ENCODE measurements around the gene TXN. TPM values are rescaled to one million over a fixed set of nuclear protein-coding genes. Genes with fewer than 3 reads are reported as not detected.
A peak's percentile ranks its signal among the peaks of the same experiment; 100 is the strongest.

The TXN gene
- 66.0 TPM for total RNA-seq
- long read RNA-seq, transcript TXN-202 (5 exons, 869 nt): major isoform, 46 of 46 reads
- long read RNA-seq, partial matches to known transcripts: 0 of 46 reads
- long read RNA-seq, other reads (novel, unspliced or antisense): 0 of 46 reads

DNA sequence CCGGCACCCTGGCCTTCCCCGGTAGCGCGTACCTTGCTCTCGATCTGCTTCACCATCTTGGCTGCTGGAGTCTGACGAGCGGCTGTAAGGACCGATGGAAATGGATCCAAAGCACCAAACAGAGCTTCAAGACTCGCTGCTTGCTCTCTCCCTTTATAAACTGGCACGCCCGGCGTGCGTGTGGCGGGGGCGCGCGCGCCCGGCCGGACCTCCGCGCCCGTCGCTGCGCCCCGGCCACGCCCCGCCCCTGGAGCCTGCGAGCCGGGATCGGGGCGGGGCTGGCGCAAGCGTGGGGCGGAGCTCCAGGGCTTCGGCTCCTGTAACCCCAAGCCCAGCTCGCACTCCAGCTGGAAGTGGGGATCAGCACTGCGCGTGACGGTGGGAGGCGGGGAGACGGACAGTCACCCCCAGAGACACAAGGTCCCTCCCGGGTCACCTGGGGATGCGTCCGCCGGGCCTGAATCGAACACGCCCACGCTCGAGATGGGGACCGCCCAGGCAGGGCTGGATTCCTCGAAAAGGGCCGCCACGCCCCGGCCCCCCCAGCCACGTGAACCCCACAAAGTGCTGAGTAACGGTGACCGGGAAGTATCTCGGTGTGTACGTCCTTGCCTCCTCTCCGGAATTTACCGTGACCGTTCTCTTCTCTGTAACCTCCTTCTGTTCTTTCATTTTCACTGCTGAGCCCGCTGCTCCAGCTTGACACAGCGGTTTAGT, at the start of gene TXN:
TSS of gene TXN (minus strand) at position 128 of the 717 bp plus-strand sequence. CDS start at position 56, 72 bp downstream.
- peak; percentile 95 for ATAC-seq
- peak; percentile 96 for DNase-seq
- intact Hi-C loops (cut with micrococcal nuclease): no loop called here

DNA sequence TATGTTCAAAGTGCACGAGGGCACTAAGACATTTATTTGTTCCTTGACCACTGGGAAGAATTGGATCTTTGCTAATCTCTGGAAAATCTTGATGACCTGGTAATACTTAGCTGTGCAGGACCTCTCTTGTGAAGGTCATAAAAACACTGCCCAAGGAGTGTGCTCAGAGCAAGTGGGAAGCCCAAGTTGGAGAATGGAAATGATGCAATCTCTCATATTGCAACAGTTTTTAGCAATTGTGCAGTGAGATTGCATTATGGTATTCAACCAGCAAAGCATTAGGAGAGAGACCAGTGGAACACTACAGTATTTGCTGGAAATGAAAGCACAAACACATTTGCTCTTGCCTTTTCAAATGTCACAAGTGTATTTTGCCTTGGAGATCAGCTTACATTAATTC, 46.8 kb upstream of the TXN start:
- no peak for DNase-seq
- intact Hi-C loops (cut with micrococcal nuclease): no loop called here
- ATAC-seq: no peak

DNA sequence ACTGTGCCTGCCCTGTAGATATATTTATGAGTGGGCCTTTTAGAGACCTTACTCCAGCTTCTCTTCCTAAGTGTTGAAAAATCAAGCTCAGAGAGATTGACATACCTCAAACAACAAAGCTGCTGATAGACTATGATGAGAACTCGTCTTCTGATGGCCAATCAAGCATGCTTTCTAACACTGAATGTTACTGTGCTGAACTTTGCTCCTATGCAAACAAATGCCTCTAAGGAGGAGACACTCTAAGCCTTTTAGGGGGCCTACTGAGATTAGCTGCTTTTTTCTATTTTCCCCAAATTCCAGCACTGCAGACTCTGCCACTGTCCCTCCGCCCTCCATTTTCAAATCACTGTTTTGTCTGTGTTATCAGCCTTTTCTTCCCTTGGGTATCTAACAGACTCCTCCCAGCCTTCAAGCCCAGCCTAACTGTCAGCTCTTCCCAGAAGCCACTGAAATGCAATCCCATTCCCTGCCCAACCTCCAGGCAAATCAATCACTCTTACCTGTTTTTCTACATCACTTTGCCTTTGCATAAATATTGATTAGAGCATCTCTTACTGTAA, 41.8 kb upstream of the TXN start:
- DNase-seq (no peak), ATAC-seq (no peak)
- intact Hi-C loops (cut with micrococcal nuclease): no loop called here

DNA sequence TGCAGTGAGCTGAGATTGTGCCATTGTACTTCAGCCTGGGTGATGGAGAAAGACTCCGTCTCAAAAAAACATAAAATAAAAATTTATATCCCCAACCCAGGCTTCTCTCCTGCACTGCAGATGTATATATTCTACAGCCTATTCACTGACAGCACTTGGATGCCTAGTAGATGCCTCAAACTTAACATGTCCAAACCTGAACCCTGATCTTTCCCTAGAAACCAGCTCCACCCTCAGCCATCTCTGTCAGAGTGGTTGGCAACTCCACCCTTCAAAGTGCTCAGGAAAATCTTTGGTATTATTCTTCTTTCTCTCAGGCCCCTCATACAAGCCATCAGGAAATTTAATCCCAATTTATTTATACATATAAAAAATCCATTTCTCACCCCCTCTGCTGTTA, 36.9 kb upstream of the TXN start:
- ATAC-seq (no peak), DNase-seq (no peak)
- intact Hi-C loops (cut with micrococcal nuclease): no loop called here

DNA sequence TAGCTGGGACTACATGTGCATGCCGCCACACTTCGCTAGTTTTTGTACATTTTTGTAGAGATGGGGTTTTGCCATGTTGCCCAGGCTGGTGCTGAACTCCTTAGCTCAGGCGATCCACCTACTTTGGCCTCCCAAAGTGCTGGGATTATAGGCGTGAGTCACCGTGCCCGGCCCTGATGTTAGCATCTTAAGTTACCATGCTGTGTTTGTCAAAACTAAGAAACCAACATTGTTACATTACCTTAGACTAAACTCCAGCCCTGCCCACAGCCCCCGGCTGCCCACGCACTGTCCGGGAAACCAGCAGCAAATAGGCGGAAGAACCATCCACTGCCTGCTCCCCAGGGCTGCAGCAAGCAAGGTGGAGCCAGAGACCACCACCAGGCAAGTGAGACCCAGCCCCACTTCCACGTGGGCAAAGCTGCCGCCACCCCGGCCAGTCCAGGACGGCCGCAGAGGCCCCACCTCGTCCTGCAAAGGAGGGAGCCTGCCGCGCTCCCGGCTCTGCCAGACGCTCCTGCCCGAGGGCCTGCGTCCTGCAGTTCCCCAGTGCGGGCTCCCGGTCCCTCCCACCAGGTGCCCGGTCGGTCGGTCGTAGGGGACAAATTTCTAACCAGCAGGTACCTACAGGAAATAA, 35.7 kb upstream of the TXN start:
- intact Hi-C loops (cut with micrococcal nuclease): no loop called here
- ATAC-seq (no peak), DNase-seq (no peak)

DNA sequence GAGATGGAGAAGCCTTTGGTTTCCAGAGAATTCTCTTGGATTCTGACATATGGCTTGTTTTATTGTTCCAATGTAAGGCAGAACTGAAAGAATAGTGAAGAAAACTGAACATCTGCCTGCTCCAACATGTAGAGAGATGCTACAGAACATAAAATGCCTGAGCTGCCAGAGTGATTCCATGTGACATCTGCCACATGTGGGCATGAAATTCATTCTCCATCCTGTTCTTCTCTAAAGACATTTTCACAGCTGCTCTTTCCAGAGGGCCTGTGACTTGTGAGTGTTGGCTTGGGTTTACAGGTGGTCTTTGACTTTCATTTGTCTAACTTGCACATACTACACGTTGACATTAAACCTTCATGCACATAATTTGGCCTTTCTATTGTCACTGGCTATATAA, 33.7 kb upstream of the TXN start:
- DNase-seq: no peak
- intact Hi-C loops (cut with micrococcal nuclease): no loop called here
- no peak for ATAC-seq

DNA sequence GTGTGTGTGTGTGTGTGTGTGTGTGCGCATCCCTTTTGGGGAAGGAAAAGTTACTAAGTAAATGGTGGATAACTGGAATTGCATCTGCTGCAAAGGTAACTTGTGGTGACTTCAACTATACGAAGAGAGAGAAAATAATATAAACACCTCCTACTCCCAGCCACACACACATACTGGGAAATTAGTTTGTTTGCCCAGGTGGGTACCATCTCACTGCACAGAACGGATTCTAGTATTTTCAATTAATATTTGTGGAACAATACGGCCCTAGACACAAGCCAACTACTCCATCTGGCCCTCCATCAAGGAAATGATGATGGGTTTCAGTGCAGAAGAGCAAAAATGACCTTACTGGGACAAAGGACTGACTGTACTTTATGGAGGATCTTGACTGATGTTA, 32.2 kb upstream of the TXN start:
- ATAC-seq (no peak), DNase-seq (no peak)
- intact Hi-C loops (cut with micrococcal nuclease): no loop called here

DNA sequence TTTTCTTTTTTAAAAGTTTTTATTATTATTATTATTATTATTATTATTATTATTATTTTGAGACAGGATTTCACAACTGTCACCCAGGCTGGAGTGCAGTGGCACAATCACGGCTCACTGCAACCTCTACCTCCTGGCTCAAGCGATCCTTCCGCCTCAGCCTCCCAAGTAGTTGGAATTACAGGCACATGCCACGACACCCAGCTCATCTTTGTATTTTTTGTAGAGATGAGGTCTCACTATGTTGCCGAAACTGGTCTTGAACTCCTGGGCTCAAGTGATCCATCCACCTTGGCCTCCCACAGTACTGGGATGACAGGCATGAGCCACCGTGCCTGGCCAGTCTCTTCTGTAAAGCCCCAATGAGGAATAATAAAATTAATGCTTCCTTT, 31.0 kb upstream of the TXN start:
- no peak for ATAC-seq
- intact Hi-C loops (cut with micrococcal nuclease): no loop called here
- no peak for DNase-seq

DNA sequence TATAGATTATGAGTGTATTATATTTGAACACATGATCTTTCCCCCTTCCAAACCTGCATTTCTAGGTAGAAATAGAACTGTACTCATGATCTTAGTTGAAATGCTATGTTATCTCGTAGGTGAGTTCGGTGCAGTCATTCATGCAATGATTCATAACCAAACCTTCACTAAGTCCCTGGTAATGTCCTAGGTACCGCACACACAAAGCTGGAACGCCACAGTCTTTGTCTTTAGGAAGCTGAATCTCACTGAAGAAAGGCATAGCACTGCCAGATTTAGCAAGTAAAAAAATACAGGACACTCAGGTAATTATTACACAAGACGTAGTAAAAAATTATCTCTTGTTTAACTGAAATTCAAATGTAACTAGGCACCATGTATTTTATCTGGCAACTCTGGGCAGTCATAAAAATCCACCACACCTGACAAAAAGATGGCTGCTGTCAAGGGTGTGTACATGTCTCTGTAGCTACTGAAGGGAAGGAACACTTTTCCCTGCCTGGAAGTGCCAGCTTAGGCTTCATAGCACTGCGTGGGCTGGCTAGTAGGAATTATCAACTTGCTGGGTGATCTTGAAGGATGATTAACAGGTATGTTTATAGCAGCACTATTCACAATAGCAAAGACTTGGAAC, 28.0 kb upstream of the TXN start:
- intact Hi-C loops (cut with micrococcal nuclease): no loop called here
- DNase-seq (no peak), ATAC-seq (no peak)

DNA sequence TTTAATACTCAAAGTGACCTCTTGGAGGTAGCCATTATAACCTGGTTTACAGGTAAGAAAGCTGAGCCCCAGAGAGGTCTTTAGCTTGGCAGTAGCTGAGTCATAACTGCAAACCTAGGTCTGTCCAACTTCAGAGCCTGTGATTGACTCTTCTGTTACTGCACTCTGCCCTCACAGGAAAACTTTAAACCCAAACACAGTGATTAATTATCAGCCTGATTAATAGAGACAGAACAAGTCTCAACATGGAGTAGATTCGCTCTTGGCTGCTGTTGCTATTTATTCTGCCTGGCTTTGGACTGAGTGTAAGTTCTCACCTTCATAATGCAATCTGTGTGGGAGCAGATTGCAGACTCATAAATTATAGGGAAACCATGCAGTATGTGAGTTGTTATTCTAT, 27.4 kb upstream of the TXN start:
- ATAC-seq (no peak), DNase-seq (no peak)
- intact Hi-C loops (cut with micrococcal nuclease): no loop called here

DNA sequence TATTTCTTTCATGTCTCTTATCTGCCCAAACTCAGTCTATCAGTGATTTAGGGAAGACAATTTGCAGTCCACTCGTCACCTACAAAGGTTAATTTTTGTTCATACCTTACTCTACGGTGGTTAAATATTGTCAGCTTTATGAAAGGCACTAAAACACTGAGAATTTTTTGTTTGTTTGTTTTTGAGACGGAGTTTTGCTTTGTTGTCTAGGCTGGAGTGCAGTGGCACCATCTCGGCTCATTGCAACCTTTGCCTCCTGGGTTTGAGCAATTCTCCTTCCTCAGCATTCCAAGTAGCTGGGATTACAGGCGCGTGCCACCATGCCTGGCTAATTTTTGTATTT, 26.4 kb upstream of the TXN start:
- ATAC-seq (no peak), DNase-seq (no peak)
- intact Hi-C loops (cut with micrococcal nuclease): no loop called here

DNA sequence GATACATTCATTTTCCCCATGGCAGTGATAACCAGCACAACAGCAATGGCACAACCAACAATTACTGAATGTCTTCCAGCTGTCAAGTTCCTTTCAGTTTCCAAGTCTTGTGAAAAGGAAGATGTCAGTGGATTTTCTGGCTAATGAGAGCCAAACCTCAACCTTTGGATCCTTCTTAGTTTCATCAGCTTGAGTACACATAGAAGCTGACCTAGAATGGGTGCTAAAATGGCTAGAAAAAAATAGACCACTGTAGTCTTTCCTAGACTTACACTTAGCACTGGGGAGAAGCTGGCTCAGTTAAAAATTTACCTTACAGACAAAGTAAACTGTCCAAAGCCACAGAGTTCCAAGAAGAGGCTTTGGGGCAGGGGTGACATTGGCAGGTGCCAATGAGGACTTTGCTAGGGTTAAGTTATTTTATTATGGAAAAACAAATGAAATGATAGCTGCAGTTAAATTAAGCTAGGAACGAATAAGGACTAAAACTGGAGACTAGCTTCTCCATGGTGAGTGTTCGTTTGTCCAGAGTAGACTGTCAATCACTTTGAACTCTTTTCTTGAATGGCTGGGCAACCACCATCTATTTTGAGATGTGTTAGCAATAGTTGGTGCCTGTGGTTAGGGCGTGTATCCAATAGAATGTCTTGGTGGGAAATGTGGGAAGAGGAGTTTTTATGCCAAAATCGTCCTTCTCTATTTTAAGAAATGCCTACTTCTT, 25.9 kb upstream of the TXN start:
- intact Hi-C loops (cut with micrococcal nuclease): no loop called here
- DNase-seq: no peak
- ATAC-seq: no peak

DNA sequence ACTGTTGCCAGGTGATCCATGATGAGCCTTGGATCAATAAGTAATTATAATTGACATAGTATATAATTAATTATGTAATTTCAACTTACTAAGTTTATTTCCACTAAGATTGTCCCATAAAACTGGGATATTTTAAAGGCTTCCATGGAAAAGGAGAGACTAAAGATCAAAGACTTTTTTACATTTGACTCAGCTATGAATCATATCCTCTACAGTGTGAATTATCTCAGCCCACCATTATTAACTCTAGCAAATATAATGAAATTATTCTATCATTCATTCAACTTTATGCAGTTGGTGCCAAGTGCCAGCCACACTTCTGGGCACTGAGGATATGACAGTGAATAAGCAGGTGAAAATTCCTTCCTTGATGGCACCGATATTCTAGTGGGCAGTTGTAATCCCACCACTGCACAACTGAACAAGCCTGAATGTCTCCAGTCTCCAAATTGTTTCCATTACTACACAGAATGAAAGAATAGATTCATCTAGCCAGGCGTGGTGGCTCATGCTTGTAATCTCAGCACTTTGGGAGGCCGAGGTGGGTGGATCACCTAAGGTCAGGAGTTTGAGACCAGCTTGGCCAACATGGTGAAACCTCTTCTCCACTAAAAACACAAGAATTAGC, 21.9 kb upstream of the TXN start:
- intact Hi-C loops (cut with micrococcal nuclease): no loop called here
- no peak for ATAC-seq
- DNase-seq: no peak

DNA sequence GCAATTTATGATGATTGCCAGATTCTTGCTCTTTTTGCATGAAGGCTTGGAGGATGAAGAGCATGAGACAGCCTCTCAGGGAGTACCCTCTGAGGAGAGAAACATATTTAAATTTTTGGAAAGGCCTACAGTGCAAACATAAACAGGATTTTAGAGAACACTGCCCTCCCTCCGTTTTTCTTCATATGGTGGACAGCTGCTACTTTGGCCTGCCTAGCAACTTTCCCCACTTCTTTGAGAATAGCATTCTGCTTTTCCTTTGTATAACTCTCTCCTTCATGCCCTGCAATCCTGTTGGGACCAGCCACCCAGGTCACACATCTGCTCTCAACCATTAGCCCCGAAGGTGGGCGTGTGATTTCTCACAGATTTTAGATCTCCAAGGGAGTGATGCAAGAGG, 20.5 kb upstream of the TXN start:
- intact Hi-C loops (cut with micrococcal nuclease): no loop called here
- DNase-seq (no peak), ATAC-seq (no peak)

DNA sequence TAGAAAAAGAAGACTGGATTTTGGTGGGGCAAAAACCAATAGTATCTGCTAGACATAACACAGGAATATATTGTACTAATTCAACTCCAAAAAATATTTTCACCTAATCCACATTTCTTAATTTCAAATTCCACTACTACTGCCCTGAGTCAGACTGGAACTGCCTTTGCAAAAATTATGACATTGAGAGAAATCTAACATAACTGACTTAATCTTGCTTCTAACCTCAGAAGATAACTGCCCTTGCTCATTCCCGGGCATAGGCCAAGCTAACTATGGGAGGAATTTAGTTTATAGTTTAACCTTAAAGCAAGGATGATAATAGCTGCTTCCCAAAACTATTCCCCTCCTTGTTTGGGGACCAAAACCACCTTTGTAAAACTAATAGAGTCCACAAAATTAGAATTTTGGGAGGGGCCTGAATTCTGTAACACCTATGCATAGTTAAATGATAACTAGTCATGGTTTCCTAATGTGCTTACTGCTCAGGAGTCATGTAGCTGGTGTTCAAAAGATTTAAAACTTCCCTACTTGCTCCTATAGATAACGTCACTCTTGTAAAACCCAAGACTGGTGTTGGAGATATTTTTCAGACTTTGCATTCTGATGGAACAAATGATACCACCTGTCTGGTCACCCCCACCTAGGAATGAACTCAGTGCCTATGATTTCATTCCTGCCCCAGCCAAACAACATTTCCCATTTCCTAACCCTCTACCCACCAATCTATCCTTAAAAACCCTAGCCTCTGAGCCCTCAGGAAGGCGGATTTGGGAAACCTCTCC, 14.1 kb upstream of the TXN start:
- no peak for ATAC-seq
- intact Hi-C loops (cut with micrococcal nuclease): no loop called here

DNA sequence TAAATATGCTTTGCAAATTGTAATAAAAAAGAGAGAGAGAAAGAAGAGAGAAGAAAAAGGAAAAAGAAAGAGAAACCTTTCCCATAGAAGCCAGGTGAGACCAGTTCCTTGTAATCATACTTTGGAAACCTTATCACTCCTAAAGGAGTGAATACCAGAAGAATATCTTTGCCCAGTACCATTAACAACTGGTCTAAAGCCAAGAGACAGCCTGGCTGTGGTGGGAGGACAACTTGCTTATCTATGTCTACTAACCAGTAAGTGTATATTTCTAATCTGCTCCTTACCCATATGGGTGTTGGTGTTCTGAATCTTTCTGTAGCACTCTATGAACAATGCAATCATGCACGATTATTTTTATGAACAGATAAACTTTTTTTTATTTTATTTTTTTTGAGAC, 10.5 kb upstream of the TXN start:
- intact Hi-C loops (cut with micrococcal nuclease): no loop called here
- ATAC-seq (no peak), DNase-seq (no peak)

More for the DNA sequence above, 14.1 kb upstream of the TXN start:
- no peak for DNase-seq

DNA sequence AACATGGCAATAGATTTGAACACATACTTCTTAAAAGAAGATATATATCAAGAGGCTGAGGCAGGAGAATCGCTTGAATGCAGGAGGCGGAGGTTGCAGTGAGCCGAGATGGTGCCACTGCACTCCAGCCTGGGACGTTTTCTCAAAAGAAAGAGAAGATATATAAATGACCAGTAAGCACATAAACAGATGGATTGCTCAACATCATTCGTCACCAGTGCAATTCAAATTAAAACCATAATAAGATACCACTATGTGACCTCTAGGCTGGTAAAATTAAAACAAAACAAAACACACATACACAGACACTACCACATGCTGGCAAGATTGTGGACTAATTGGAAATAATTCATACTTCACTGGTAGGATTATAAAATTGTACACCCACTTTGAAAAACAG, 5.3 kb upstream of the TXN start:
- ATAC-seq (no peak), DNase-seq (no peak)
- intact Hi-C loops (cut with micrococcal nuclease): no loop called here

DNA sequence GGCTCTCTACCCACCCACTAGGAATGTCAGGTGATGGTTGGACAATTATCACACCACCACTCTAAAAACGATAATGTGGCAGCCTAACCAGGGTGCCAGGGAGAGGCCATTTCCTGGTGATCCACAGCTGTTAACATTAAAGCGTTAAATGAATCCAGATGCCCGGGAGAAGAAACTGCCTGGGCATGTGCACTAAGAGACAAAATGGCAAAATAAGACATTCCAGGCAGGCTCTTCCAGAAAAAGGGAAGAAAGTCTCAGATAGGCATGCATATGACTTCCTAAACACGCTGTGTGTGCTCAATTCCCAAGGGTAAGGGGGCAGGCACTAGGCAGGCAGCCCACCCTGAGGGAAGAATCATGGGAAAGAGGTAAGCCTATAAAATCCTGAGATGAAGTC, 4.6 kb upstream of the TXN start:
- DNase-seq: no peak
- no peak for ATAC-seq
- intact Hi-C loops (cut with micrococcal nuclease): no loop called here

DNA sequence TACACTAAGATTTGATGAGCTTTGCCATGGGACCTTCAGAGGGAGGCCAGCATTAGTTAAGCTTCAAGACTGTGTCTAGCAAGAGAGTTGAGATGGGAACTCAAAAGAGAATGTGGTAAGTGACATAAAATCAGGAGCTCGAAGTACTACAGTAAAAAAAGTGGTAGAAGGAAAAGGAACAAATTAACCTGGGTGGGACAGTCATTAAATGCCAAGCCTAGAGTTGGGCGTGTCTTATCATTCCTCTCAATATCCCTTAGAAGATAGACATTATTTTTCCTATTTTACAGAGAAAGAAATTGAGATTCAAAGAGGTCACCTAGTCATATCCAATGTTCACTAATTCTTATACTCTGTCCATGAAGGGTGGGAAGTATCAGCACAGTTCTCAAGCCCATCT, 3.3 kb upstream of the TXN start:
- DNase-seq (no peak), ATAC-seq (no peak)
- intact Hi-C loops (cut with micrococcal nuclease): no loop called here

Data from left ventricle myocardium superior (tissue), 1 donor.